Osteoblast (primary cell): ENCODE results near the gene PDE10A. TPM values are rescaled to one million over a fixed set of nuclear protein-coding genes. Genes with fewer than 3 reads are reported as not detected.

Experiments used
- DNase-seq: peaks from one replicate; pipeline ENCODE4 v3.0.0; 2011; ENCODE audit warnings: low spot score, mixed read lengths; ENCODE audit not compliant: insufficient read length; ENCODE audit errors: missing footprints
- H2AFZ ChIP-seq: 2 replicates; pipeline ENCODE4 v1.6.0; 2011; ENCODE audit warnings: mild to moderate bottlenecking, low read length
- H3K27ac ChIP-seq: 2 replicates; pipeline ENCODE4 v1.5.1; 2011; ENCODE audit warnings: mild to moderate bottlenecking, low read depth, low read length, moderate library complexity
- H3K27me3 ChIP-seq: 2 replicates; pipeline ENCODE4 v1.6.0; 2012; ENCODE audit warnings: mild to moderate bottlenecking, control low read depth, inconsistent platforms, low read length, moderate library complexity; ENCODE audit not compliant: insufficient read depth
- H3K36me3 ChIP-seq: 2 replicates; pipeline ENCODE4 v1.5.1; 2011; ENCODE audit warnings: mild to moderate bottlenecking, low read length, control low read depth, moderate library complexity; ENCODE audit not compliant: insufficient read depth
- H3K4me1 ChIP-seq: 2 replicates; pipeline ENCODE4 v1.5.1; 2011; ENCODE audit warnings: mild to moderate bottlenecking, low read length, control low read depth, moderate library complexity; ENCODE audit not compliant: insufficient read depth
- H3K4me2 ChIP-seq: 2 replicates; pipeline ENCODE4 v1.6.0; 2011; ENCODE audit warnings: mild to moderate bottlenecking, low read length; ENCODE audit not compliant: insufficient read depth
- H3K4me3 ChIP-seq: fragments of 200-600 bp; sonication (generic); 3 replicates; pipeline ENCODE4 v1.5.1; 2012; ENCODE audit warnings: mild to moderate bottlenecking, low read length, inconsistent platforms; ENCODE audit not compliant: insufficient read depth
- H3K79me2 ChIP-seq: 2 replicates; pipeline ENCODE4 v1.6.0; 2012; ENCODE audit warnings: mild to moderate bottlenecking, low read length, control low read depth, inconsistent platforms; ENCODE audit not compliant: insufficient read depth
- H3K9me3 ChIP-seq: 2 replicates; pipeline ENCODE4 v1.5.1; 2011; ENCODE audit warnings: low read depth, low read length, control low read depth
- H4K20me1 ChIP-seq: 2 replicates; pipeline ENCODE4 v1.6.0; 2012; ENCODE audit warnings: mild to moderate bottlenecking, low read length, control low read depth; ENCODE audit not compliant: insufficient read depth
- CTCF ChIP-seq: IDR thresholded peaks from 2 replicates; pipeline ENCODE4 v1.5.1; 2011; ENCODE audit warnings: mild to moderate bottlenecking, low read depth, low read length, moderate library complexity; ENCODE audit errors: extremely low read depth
- total RNA-seq: library from RNA; depleted of rRNA; stranded (reverse); fragments of >200 nt; gene quantifications from 2 replicates; pipeline ENCODE4 v1.2.3, GENCODE V29; 2012

Gene PDE10A
- total RNA-seq, 1 donor = 3.3 TPM

GRCh38 chr6:165422192-165422591 is 240.8 kb downstream of the PDE10A start:
- Histone ChIP-seq H2AFZ (no peak overlapping the region), H3K36me3 (no peaks in the 10 kb centered on the region), H4K20me1 (no peaks in the 10 kb centered on the region), H3K9me3 (peaks cover 3% of the 10 kb centered on the region), H3K4me1 (no peaks in the 10 kb centered on the region), H3K4me2 (no peak overlapping the region), H3K27ac (no peak overlapping the region), H3K27me3 (no peaks in the 10 kb centered on the region), H3K79me2 (no peaks in the 10 kb centered on the region), H3K4me3 (no peak overlapping the region)
- TF ChIP-seq CTCF = no peak
- no peak for DNase-seq

DNA sequence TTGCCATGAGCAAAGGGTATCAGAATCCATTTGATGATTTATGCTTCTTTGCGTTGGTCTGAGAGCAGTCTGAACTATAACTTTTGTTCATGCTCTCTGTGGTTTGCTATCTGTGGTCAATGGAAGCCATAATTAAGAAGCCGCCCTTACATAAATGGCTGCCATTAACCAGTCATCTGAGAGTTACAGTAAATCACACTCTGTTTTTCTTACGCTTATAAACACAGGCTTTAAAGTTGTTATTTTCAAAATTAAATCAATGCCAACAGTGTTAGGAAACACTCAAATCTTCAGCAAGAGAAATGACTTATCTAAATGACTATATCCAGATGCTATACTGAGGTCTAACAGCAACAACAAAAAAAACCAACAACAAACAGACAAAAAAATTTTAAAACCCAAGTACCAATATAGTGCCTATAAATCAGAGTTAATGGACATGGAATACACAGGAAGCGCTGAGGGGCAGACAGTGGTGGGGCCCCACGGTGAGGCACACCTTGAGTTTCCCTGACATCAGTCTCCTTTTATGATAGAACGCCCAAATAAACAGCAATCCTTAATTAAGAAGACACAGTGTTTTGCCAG is 245.7 kb downstream of the PDE10A start:
- Histone ChIP-seq H3K27me3 (no peaks in the 10 kb centered on the region), H3K9me3 (no peaks in the 10 kb centered on the region), H3K79me2 (no peaks in the 10 kb centered on the region), H3K36me3 (no peaks in the 10 kb centered on the region), H3K4me2 (no peak overlapping the region), H3K4me3 (no peak overlapping the region), H2AFZ (no peak overlapping the region), H4K20me1 (no peaks in the 10 kb centered on the region), H3K4me1 (no peaks in the 10 kb centered on the region), H3K27ac (no peak overlapping the region)
- TF ChIP-seq CTCF = no peak
- DNase-seq = no peak

DNA sequence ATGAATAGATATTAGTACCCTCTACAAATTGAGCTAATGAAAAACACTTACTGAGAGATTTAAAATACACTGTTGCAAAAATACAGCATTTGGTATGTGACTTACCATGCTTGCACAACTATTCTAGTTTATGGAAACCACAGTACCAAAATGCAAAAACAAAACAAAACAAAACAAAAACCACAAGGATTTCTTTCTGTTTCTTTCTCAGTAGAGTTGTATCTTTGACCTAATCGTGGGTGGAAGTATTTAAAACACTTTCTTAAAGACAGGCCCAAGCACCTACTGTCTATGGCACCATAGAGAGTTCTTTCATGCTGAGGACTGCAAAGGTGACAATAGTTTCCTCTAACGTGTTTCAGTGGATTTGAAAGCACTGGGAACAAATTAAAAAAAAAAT is 258.3 kb downstream of the PDE10A start:
- no peaks in the 10 kb centered on the region for H3K27me3 ChIP-seq
- H3K4me3 ChIP-seq = no peak overlapping the region
- H3K36me3 ChIP-seq = no peaks in the 10 kb centered on the region
- no peak for DNase-seq
- H3K27ac ChIP-seq = no peak overlapping the region
- TF ChIP-seq CTCF = no peak
- no peaks in the 10 kb centered on the region for H4K20me1 ChIP-seq
- no peaks in the 10 kb centered on the region for H3K79me2 ChIP-seq
- no peaks in the 10 kb centered on the region for H3K9me3 ChIP-seq
- H3K4me2 ChIP-seq = no peak overlapping the region
- no peak overlapping the region for H2AFZ ChIP-seq
- H3K4me1 ChIP-seq = no peaks in the 10 kb centered on the region

DNA sequence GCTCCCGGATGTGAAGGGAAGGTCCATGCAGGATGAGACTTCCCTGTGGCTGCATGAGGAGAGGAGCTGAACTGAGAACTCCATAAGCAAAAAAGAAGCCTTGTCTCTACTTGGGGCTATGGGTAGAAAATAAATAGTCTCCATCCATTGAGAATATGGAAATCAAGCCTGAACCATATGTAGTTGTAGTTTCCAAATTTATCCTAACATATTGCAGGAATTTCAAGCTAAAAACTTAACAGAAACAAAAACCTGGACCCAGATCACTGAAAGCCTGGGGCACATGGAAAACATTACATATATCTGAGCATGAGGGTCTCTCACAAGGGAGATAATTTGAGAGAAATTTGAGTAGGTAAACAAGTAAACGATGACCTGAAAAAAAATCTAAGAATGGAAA is 258.7 kb downstream of the PDE10A start:
- DNase-seq = no peak
- no peak overlapping the region for H2AFZ ChIP-seq
- H3K27ac ChIP-seq = no peak overlapping the region
- H3K27me3 ChIP-seq = no peaks in the 10 kb centered on the region
- H3K36me3 ChIP-seq = no peaks in the 10 kb centered on the region
- no peak overlapping the region for H3K4me3 ChIP-seq
- no peak for TF ChIP-seq CTCF
- H3K4me2 ChIP-seq = no peak overlapping the region
- no peaks in the 10 kb centered on the region for H3K4me1 ChIP-seq
- H3K79me2 ChIP-seq = no peaks in the 10 kb centered on the region
- H3K9me3 ChIP-seq = no peaks in the 10 kb centered on the region
- H4K20me1 ChIP-seq = no peaks in the 10 kb centered on the region
